Stimulated activated CD4-positive, alpha-beta T cell treated with anti-CD3 and anti-CD28 coated beads, Interleukin-15, amount 100 ng/mL, for 1 hour (primary cell): ENCODE data around the gene SNTN.
"Not testable (repeated sequence)": the region's sequence is repeated elsewhere in the genome, so short reads cannot be mapped to it uniquely, and the experiment has no call there.

Source experiments
- DNase-seq, 2 donors: peaks; one replicate each; pipeline ENCODE4 v3.0.0-alpha.2; 2020; ENCODE audit warnings: low read depth in 1 of 2, low spot score in 1 of 2

The SNTN gene

GRCh38 chr3:63652066-63652725 is at the start of gene SNTN:
TSS of gene SNTN (plus strand) at chr3:63652675. CDS start at chr3:63652688, 13 bp downstream.
- no peak for DNase-seq

- DNase-seq, result no peak
Measured at GRCh38 chr3:63607716-63608115, 44.8 kb upstream of the SNTN start.

DNA sequence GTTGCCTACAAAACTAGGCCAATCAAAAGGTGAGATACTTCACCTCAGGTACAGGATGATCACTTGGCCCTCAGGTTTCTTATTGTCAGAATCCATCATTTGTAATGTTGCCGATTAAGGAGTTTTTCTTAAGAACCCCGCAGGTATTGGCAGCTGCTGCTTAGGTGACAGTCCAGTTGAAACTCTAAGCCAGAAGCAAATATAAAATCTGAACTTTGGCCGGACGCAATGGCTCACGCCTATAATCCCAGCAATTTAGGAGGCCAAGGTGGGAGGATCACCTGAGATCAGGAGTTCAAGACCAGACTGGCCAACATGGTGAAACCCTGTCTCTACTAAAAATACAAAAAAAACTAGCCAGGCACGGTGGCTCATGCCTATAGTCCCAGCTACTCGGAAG is 43.1 kb upstream of the SNTN start:
- no peak for DNase-seq

DNA sequence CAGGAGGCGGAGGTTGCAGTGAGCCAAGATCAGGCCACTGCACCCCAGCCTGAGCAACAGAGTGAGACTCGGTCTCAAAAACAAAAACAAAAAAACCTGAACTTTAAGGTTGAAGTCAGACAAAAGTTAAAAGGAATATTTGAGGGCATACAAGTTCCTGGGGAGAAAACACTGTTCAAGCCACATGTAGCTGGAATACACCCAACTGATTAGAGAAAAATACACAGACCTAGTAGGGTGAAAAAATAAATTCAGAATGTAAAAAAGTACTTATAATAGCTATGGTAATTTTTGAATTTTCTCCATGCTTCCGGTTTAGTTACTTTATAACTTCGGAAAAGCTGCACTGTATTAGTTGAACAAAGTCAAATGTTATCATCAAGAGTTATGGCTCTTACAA is 42.6 kb upstream of the SNTN start:
- DNase-seq, result no peak

DNA sequence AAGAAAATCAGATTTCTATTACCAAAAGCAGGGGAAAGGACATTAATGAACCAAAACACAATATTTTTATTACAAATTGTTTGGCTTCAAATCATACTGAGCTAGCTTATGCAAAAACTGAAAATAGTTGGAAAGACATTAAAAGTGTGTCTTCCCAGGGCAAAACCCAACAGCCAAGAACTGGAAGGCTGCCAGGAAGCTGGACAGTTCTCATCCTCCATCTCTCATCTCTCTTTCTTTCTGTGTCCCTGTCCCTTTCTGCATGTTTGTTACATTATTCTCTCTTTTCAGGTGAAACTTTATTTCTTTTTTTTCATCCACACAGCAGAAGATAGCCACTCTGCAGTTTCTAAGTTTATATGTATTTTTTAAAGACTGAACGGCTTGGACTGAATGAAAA is 41.1 kb upstream of the SNTN start:
- DNase-seq, result no peak

GRCh38 chr3:63613561-63613960 is 38.9 kb upstream of the SNTN start:
- DNase-seq, result no peak

DNA sequence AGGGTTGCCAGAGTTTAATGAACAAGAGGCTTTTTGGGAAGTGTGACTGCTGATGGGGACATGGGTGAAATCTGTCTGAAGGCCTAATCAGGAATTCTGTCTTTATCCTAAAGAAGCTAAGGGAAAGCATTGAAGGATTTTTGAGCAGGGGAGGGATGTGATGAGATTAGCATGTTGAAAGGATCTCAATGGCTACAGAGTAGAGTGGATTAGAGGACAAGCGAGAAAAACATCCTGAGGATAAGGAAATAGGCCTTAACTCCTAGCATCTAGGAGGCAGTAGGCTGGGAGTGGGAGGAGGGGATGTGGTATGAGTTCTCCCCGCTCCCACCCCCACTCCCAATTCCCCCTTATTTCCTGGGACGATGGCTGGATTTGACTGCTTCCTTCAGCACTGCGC is 35.1 kb upstream of the SNTN start:
- DNase-seq, result no peak

DNA sequence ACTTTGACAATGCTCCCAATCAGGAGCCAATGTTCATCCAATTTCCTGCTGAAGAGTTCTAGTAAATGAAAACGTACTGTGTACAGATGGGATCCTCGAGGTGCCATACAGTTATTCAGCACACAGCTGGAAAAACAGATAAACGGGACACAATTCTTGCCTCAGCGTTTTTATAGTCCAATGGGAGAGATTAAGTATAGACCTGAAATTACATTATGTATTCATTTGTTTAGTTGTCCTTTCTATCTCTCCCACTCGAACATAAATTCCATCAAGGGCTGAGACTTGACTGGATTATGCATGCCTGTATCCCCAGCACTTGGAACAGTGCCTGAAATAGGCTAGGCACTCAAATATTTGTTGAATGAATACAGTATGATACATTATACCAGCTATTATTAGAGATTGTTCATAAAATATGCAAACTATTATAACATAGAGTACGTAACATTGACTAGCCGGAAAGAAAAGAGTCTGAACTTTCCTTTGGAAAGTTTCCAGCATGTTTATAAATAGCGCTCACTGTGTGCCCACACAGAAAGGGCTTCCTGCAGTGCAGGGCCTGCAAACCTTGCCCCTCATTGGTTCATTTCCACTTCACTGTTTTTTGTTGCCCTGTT is 27.4 kb upstream of the SNTN start:
- no peak for DNase-seq

DNA sequence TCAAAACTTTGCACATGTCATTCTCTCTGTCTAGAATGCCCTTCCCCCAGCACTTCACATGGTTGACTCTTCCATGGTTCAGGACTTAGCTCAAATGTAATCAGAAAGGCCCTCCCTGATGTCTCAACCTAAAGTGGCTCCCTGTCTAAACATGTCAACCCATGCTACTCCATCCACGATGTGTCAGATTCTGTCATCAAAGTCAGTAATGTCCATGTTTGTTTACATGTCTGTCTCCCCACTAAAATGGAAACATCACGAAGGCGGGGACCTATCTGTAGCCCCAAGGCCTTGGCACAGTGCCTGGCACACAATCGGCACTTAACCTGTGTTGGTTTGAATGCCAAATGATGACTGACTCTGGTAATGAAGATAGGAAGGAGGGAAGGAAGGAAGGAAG is 20.8 kb upstream of the SNTN start:
- DNase-seq, result no peak

DNA sequence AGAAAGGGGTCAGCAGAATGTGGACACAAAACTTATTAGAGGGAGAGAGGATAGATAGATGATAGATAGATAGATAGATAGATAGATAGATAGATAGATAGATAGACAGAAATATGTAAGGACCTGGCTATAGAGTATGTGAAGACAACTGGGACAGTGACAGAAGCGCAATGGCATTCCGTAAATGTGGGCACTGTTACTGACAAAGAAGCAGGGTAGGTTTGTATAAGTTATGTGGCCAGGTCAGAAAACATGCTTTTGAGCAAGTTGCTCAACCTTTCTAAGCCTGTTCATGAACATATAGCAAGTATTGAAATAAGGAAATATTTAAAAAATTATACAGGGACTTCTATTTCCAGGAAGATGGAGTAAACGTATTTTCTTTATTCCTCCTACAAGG is 17.3 kb upstream of the SNTN start:
- no peak for DNase-seq

GRCh38 chr3:63639806-63640205 is 12.7 kb upstream of the SNTN start:
- no peak for DNase-seq

GRCh38 chr3:63642488-63642887 is 10.0 kb upstream of the SNTN start:
- no peak for DNase-seq

DNA sequence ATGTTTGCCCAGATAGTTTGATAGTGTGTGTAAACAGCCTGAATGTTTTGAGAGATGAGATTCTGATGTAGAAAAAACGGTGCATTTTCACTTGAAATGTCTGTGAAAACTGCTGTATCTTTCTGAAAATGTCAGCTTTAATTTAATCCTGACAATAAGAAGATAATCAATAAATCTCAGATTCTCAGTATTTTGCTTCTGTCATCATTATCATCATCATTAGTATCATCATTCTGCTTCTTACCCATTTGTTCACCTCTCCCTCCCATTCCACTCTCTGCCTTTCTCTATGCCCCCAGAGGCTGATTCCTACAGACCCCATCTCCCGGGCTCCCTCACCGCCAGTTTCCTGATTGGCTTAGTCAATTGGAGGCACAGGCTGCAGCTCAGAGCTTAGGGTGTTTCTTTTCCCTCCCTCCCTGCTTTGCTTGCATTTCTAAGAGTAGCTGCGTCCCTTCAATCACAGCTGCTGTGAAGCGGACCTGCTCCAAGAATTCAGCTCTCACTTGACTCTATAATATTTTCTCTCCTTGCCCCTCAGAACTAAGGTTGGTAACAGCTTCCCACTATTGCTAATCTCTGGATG is 8.2 kb upstream of the SNTN start:
- DNase-seq, result no peak

- not testable (repeated sequence) for DNase-seq
Measured at GRCh38 chr3:63644928-63645781, 7.3 kb upstream of the SNTN start.

DNA sequence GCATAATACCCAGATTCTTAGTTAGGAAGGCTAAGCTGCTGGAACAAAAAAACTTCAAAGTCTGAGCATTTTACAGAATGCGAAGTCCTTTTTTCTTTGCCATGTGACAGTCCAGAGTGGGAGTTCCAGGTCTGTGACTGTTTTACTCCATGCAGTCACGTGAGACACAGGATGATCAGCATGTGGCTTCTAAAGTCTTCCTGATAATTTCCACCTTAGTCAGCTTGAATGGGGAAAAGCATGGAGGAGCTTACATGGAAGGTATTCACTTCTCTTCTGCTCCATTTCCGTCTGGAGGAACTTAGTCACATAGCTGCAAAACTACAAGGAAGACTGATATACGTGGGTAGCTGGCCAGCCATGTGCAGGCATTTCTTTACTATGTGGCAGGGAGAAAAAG is 1.7 kb downstream of the SNTN start:
- no peak for DNase-seq

DNA sequence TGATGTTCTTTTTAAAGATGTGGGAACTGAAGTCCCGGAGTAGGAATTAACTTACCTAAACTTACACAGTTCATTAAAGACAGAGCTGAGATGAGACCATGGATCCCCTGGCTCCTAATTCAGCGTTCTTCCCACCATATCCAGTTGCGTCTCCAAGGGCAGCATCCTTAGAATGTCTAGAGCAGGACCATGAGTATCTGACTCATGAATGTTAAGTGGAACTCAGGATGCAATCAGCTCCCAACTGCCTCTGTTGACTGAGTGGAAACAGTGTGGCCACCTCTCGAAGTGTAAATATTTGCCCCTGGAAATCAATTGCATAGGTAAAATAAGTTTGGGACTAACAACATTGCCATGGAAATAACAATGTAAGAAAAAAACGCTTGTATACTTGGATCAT is 2.5 kb downstream of the SNTN start:
- DNase-seq, result no peak

DNA sequence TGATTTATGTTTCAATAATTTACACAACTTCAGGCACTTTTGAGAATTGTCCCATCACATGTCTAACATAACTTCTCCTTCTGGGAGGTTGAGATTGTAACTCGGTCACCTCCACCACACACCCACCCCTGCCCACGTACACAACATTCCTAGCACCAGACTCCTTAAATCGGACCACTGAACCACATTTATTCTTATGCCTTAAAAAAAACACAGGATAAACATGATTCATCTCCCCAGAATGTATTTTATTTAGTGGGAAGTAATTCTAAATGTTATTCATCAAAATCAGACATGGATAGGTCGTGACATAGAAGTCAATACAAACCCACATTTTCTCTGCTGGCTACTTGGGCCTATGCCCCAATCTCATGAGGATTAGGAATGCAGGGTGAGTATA is 3.0 kb downstream of the SNTN start:
- DNase-seq, result no peak

- no peak for DNase-seq
Measured at GRCh38 chr3:63656786-63657185, 4.3 kb downstream of the SNTN start.

DNA sequence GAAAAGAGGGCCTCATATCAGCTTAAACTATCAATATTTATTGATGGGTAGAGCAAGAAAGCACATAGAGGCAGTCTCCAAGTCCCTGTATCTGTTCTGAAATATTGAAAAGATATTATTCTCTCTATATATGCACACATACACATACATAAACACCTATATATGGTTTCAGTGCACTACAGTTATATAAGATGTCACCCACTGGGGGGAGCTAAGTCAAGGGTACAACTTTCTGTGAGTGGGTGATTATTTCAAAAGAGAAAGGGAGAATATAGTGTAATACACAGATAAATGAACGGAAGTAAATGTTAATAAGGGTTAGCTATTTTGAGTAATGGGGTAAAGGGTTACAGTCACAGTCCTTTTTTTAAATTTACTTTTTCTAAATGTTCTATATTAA is 8.8 kb downstream of the SNTN start:
- DNase-seq, result no peak

DNA sequence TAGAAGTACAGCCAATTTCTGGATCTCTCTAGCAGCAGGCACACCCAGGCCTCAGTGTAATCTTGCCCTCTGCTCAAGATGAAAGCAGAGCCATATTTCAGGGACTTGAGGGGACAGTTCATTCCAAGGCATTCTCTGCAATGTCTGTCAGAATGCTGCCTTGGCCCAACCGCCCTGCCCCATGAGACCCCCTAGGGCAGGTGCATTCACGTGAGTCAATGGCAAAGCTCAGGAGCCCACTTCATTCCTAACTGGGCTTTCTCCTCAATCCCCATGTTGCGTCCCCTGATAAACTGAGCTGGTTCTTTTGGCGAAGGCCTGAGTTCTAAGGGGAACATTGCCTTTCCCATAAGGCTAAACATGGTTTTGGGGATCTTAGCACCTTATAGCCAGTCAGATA is 9.5 kb downstream of the SNTN start:
- DNase-seq, result no peak

DNA sequence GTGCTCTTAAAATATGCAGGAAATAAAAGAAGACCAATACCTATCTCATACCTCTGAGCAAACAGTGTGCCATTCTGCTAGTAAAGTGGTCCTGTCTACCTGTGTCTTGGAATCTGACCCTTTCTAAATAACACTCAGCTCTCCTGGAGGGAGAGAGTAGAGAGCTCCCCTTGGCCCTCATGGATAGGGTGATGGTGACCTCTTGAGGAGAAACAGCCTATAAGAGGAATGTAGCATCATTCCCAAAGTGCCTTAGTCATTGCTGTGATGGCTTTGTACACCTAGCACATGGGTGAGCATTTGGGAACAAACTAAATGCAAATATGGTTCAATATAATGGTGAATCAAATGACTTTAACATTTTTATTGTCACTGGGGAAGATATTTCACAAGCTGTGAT is 10.0 kb downstream of the SNTN start:
- DNase-seq, result no peak

- no peak for DNase-seq
Measured at GRCh38 chr3:63670544-63670943, 18.1 kb downstream of the SNTN start.
